GM12865 (cell line): ENCODE results near the gene ADGB.

Experiments
- DNase-seq: peaks from one replicate; pipeline ENCODE4 v3.0.0; 2010; ENCODE audit warnings: low read depth
- H3K4me3 ChIP-seq: 2 replicates; pipeline ENCODE4 v1.5.1; 2011; ENCODE audit warnings: mild to moderate bottlenecking, low read depth, low read length, control low read depth
- TF ChIP-seq, protein P1 (sequence below): IDR thresholded peaks from 2 replicates; pipeline ENCODE4 v1.5.1; 2011; ENCODE audit warnings: low read length, control low read depth, low read depth, inconsistent platforms; ENCODE audit not compliant: insufficient read depth; ENCODE audit errors: missing control alignments

Gene ADGB

DNA sequence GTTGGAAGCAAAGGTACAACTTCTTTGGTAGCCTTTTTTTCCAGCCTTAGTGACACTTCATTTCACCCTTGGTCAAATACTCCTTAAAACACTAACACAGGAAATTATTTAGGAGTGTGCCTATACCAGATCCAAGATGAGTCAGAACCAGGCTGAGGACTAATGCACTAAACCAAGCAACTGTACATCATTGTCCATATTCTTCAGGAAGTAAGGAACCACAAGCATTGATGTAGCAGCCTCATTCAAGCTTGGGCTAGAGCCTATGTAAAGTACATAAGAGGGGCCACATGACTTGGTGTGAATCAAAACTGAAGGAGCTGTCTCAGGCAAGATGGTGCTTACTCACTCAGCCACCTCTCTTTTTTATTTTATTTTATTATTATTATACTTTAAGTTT, 20.7 kb upstream of the ADGB start:
- no peak for DNase-seq
- H3K4me3 ChIP-seq: no peak overlapping the region
- TF ChIP-seq, protein P1, sequence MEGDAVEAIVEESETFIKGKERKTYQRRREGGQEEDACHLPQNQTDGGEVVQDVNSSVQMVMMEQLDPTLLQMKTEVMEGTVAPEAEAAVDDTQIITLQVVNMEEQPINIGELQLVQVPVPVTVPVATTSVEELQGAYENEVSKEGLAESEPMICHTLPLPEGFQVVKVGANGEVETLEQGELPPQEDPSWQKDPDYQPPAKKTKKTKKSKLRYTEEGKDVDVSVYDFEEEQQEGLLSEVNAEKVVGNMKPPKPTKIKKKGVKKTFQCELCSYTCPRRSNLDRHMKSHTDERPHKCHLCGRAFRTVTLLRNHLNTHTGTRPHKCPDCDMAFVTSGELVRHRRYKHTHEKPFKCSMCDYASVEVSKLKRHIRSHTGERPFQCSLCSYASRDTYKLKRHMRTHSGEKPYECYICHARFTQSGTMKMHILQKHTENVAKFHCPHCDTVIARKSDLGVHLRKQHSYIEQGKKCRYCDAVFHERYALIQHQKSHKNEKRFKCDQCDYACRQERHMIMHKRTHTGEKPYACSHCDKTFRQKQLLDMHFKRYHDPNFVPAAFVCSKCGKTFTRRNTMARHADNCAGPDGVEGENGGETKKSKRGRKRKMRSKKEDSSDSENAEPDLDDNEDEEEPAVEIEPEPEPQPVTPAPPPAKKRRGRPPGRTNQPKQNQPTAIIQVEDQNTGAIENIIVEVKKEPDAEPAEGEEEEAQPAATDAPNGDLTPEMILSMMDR: no peak

DNA sequence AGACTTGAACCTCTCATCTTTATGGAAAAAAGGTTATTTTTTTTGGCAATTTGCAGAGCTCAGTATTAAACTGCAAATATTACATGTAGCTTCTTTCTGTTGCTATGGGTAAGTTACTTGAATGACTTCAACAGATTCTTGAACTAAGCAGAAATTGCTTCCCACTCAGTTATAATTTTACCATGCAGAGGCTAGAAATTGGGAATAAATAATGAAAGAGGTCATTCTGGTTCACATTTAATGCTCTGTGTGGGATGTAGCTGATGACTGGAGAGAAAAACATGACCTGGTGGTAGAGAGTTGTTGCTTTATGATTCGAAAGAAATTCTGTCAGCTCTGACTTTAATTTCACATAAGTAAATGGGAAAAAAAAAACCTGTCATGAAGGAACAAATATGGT, 16.8 kb upstream of the ADGB start:
- TF ChIP-seq, protein P1: no peak
- no peak for DNase-seq
- no peak overlapping the region for H3K4me3 ChIP-seq

DNA sequence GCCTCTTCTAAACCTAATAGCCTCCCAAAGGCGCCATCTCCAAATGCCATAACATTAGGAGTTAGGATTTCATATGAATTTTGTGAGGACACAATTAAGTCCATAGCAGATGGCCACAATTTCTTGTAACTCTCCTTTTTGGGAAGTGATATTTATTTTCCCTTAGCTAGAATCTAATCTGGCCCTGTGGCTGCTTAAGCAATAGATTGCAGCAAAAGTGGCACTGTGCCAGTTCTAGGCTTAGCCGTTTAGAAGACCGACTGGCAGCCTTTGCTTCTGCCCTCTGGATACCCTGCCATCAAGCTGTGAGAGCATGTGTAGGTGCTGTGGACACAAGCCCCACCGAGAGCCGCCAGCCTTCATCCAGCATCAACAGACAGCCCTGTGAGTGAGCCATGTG, 15.9 kb upstream of the ADGB start:
- no peak for DNase-seq
- no peak overlapping the region for H3K4me3 ChIP-seq
- TF ChIP-seq, protein P1: no peak

DNA sequence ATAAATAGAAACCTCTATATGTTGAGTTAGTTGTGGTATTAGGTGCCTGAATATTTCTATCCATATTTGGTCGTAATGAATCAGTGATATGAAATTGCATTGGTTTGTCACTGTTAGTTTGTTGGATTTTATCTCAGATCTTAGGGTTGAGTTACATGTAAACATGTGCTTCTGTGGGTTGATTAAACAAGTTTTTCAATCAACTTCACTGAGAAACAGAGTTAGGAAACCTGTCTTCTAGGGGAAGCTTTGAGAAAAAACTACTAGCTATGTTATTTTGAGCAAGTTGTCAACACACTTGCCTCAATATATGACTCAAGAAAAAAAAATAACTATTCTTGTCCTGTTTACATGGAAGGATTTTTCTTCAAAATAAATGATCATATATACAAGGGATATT, 14.8 kb upstream of the ADGB start:
- H3K4me3 ChIP-seq: no peak overlapping the region
- TF ChIP-seq, protein P1: no peak
- DNase-seq: no peak

DNA sequence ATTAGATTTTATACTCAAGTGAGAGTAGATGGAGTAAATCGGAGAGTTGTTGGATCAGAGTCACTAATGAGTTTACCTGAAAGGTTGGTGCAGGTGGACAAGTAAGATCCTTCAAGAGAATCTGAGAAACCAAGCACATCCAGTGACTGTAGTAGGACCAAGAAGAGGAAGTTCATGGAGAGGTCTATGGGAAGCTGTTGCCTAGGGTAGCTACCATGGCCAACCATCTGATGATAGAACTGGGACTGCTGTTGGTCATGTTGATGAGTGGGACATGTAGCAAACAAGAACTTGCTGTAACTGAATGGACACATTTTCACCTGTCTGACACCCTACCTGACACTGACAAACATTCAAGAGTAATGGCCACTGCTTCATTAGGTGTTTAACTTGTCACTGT, 11.3 kb upstream of the ADGB start:
- H3K4me3 ChIP-seq: no peak overlapping the region
- TF ChIP-seq, protein P1: no peak
- no peak for DNase-seq

DNA sequence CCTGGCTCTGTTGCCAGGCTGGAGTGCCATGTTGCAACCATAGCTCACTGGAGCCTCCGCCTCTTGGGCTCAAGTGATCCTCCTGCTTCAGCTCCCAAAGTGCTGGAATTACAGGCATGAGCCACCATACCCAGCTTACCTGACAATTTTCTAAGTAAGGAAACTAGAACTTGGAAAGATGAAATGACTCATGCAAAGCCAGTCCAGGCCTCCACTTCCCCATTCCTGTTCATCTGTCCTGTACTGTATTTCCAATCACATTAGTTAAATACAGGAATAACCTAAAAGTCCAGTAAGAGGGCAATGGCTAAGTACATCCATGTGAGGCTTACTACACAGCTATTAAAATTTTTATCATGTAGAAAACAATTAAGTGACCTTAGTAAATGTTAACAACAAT, 8.3 kb upstream of the ADGB start:
- H3K4me3 ChIP-seq: no peak overlapping the region
- TF ChIP-seq, protein P1: no peak
- no peak for DNase-seq

DNA sequence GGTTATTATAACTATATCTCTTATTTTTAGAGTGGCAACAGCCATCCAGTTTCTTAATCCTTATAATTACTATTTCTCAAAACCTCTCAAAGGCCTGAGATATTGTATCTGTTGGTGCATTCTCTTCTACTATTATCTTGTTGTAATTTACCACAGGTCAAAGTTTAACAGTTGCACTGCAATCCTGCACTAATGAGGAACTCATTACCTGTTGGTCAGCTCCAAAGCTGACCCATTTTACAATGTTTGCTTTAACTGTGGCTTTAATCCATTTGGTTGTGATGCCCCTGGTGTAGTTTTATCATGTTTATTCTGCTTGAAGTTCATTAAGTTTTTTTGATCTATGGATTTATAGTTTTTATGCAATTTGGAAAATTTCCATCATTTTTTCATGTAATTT, 6.3 kb upstream of the ADGB start:
- TF ChIP-seq, protein P1: no peak
- H3K4me3 ChIP-seq: no peak overlapping the region
- DNase-seq: no peak
